Uterus (tissue), 2 donors: ENCODE results near the gene PTPRN2.

Source experiments
- POLR2A ChIP-seq, 2 donors: fragments of 450-650 bp; IDR thresholded peaks; one replicate each; pipeline ENCODE4 v1.6.1; 2016; ENCODE audit warnings: antibody characterized with exemption in 2 of 2, mild to moderate bottlenecking in 1 of 2, moderate library complexity in 1 of 2
- TF ChIP-seq, protein P1 (sequence below), 4 experiments: fragments of 200-600 bp in 2 of 4; fragments of 450-650 bp in 2 of 4; sonication (generic) in 2 of 4; IDR thresholded peaks; one replicate each; pipeline ENCODE4 v1.5.1; 2016 to 2019; ENCODE audit warnings: antibody characterized with exemption in 4 of 4, mild to moderate bottlenecking in 2 of 4, moderate library complexity in 1 of 4

- TF ChIP-seq, protein P1, sequence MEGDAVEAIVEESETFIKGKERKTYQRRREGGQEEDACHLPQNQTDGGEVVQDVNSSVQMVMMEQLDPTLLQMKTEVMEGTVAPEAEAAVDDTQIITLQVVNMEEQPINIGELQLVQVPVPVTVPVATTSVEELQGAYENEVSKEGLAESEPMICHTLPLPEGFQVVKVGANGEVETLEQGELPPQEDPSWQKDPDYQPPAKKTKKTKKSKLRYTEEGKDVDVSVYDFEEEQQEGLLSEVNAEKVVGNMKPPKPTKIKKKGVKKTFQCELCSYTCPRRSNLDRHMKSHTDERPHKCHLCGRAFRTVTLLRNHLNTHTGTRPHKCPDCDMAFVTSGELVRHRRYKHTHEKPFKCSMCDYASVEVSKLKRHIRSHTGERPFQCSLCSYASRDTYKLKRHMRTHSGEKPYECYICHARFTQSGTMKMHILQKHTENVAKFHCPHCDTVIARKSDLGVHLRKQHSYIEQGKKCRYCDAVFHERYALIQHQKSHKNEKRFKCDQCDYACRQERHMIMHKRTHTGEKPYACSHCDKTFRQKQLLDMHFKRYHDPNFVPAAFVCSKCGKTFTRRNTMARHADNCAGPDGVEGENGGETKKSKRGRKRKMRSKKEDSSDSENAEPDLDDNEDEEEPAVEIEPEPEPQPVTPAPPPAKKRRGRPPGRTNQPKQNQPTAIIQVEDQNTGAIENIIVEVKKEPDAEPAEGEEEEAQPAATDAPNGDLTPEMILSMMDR (IDR thresholded peaks at IDR 0.05): no peak
- no peak for TF ChIP-seq POLR2A (IDR thresholded peaks at IDR 0.05)
These were observed 102.7 kb downstream of the PTPRN2 start for GRCh38 chr7:158484801-158485531.
